ENCODE measurements around the gene RIPK4. TPM values are rescaled to one million over a fixed set of nuclear protein-coding genes. Genes with fewer than 3 reads are reported as not detected.

RIPK4 gene
- total and polyA plus RNA-seq, 2 donors from 2014 or later: 11.6 to 32.6 TPM

DNA sequence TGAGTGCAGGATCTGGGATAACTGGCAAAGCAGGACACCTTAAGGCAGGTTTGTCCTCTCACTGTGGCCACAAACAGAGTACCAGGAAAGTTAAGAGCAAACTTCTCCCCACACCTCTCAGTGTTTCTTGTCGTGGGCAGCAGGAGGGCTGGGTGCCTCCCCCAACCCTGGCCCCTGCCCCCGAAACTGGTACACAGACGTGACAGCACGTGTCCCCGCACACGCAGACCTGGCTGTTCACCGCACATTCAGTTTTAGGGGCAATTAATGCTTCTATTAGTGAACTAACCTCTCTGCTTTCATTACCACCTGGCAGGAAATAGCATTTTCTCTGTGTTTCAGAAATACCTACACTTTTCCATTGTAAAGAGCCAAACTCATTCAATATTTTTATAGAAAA is 32.9 kb upstream of the RIPK4 start:
- peak in 1 of 5 donors; percentile 8 for DNase-seq
- no peaks in the 10 kb centered on the region for H3K27me3 ChIP-seq (ENCODE audit: control insufficient read depth, insufficient read depth, low read length)
- H3K27ac ChIP-seq (ENCODE audit: low read depth in 2 of 2, low read length in 2 of 2): no peak overlapping the region
- TF ChIP-seq CTCF (IDR thresholded peaks at IDR 0.05; ENCODE audit: borderline replicate concordance, extremely low read depth, insufficient read depth): no peak
- H3K4me3 ChIP-seq (ENCODE audit: low read length in 3 of 3): no peak overlapping the region
- intact Hi-C loops (cut with DNase I): no loop called here
- peaks cover 0 to 11% (median 3%) of the 10 kb centered on the region in 3 donors for H3K36me3 ChIP-seq (ENCODE audit: control insufficient read depth in 2 of 3, insufficient read depth in 3 of 3, low read length in 3 of 3)
- H3K9me3 ChIP-seq (ENCODE audit: control insufficient read depth in 2 of 3, insufficient read depth in 1 of 3, low read length in 3 of 3): no peaks in the 10 kb centered on the region
- no peak overlapping the region for H3K9ac ChIP-seq (ENCODE audit: low read length in 3 of 3)
- no peak for FAIRE-seq
- no peaks in the 10 kb centered on the region for H3K4me1 ChIP-seq (ENCODE audit: control insufficient read depth in 2 of 3, insufficient read depth in 2 of 3, low read depth in 1 of 3, low read length in 3 of 3)

GRCh38 chr21:41798326-41798725 is 31.5 kb upstream of the RIPK4 start:
- Histone ChIP-seq H3K4me1 (ENCODE audit: control insufficient read depth in 2 of 3, insufficient read depth in 2 of 3, low read depth in 1 of 3, low read length in 3 of 3) (no peaks in the 10 kb centered on the region), H3K9ac (ENCODE audit: low read length in 3 of 3) (no peak overlapping the region), H3K4me3 (ENCODE audit: low read length in 3 of 3) (no peak overlapping the region), H3K27me3 (ENCODE audit: control insufficient read depth, insufficient read depth, low read length) (no peaks in the 10 kb centered on the region), H3K27ac (ENCODE audit: low read depth in 2 of 2, low read length in 2 of 2) (no peak overlapping the region), H3K36me3 (ENCODE audit: control insufficient read depth in 2 of 3, insufficient read depth in 3 of 3, low read length in 3 of 3) (peaks cover 0 to 11% (median 3%) of the 10 kb centered on the region in 3 donors), H3K9me3 (ENCODE audit: control insufficient read depth in 2 of 3, insufficient read depth in 1 of 3, low read length in 3 of 3) (no peaks in the 10 kb centered on the region)
- DNase-seq (peak in 1 of 5 donors; percentile 8), FAIRE-seq (no peak)
- intact Hi-C loops (cut with DNase I): no loop called here
- no peak for TF ChIP-seq CTCF (IDR thresholded peaks at IDR 0.05; ENCODE audit: borderline replicate concordance, extremely low read depth, insufficient read depth)

- Histone ChIP-seq H3K9ac (ENCODE audit: low read length in 3 of 3) (no peak overlapping the region), H3K4me3 (ENCODE audit: low read length in 3 of 3) (no peak overlapping the region), H3K36me3 (ENCODE audit: control insufficient read depth in 2 of 3, insufficient read depth in 3 of 3, low read length in 3 of 3) (peaks cover 0 to 5% (median 3%) of the 10 kb centered on the region in 3 donors), H3K27me3 (ENCODE audit: control insufficient read depth, insufficient read depth, low read length) (no peaks in the 10 kb centered on the region), H3K9me3 (ENCODE audit: control insufficient read depth in 2 of 3, insufficient read depth in 1 of 3, low read length in 3 of 3) (peaks cover 0 to 7% (median 0%) of the 10 kb centered on the region in 3 donors), H3K27ac (ENCODE audit: low read depth in 2 of 2, low read length in 2 of 2) (no peak overlapping the region), H3K4me1 (ENCODE audit: control insufficient read depth in 2 of 3, insufficient read depth in 2 of 3, low read depth in 1 of 3, low read length in 3 of 3) (no peaks in the 10 kb centered on the region)
- no peak for TF ChIP-seq CTCF (IDR thresholded peaks at IDR 0.05; ENCODE audit: borderline replicate concordance, extremely low read depth, insufficient read depth)
- FAIRE-seq (no peak), DNase-seq (peak in 1 of 5 donors; percentile 11)
- intact Hi-C loops (cut with DNase I): no loop called here
These were observed 29.7 kb upstream of the RIPK4 start for GRCh38 chr21:41796476-41797080.

GRCh38 chr21:41795726-41796125 is 28.9 kb upstream of the RIPK4 start:
- no peaks in the 10 kb centered on the region for H3K27me3 ChIP-seq (ENCODE audit: control insufficient read depth, insufficient read depth, low read length)
- intact Hi-C loops (cut with DNase I): no loop called here
- DNase-seq (no peak), FAIRE-seq (no peak)
- no peak overlapping the region for H3K27ac ChIP-seq (ENCODE audit: low read depth in 2 of 2, low read length in 2 of 2)
- no peak overlapping the region for H3K9ac ChIP-seq (ENCODE audit: low read length in 3 of 3)
- peaks cover 0 to 3% (median 0%) of the 10 kb centered on the region in 3 donors for H3K36me3 ChIP-seq (ENCODE audit: control insufficient read depth in 2 of 3, insufficient read depth in 3 of 3, low read length in 3 of 3)
- TF ChIP-seq CTCF (IDR thresholded peaks at IDR 0.05; ENCODE audit: borderline replicate concordance, extremely low read depth, insufficient read depth): no peak
- peaks cover 0 to 7% (median 0%) of the 10 kb centered on the region in 3 donors for H3K9me3 ChIP-seq (ENCODE audit: control insufficient read depth in 2 of 3, insufficient read depth in 1 of 3, low read length in 3 of 3)
- H3K4me1 ChIP-seq (ENCODE audit: control insufficient read depth in 2 of 3, insufficient read depth in 2 of 3, low read depth in 1 of 3, low read length in 3 of 3): no peaks in the 10 kb centered on the region
- no peak overlapping the region for H3K4me3 ChIP-seq (ENCODE audit: low read length in 3 of 3)
